PC-9 (cell line): Measurements from ENCODE around the gene SERHL2. TPM values are rescaled to one million over a fixed set of nuclear protein-coding genes. Genes with fewer than 3 reads are reported as not detected.
"Not testable (repeated sequence)": the region's sequence is repeated elsewhere in the genome, so short reads cannot be mapped to it uniquely, and the experiment has no call there.

Source experiments
- Bru-seq: library from RNA; stranded (reverse); fragments of 400-500 nt; gene quantifications from one replicate; lab custom pipeline; 2021; lab: Mats Ljungman, UMichigan
- BruChase-seq, 2 experiments: library from RNA; stranded (reverse); fragments of 400-500 nt; gene quantifications; one replicate each; lab custom pipeline; 2021; lab: Mats Ljungman, UMichigan
- BruUV-seq: library from RNA; stranded (reverse); fragments of 400-500 nt; replicated peaks from 2 replicates; lab custom pipeline; 2021; lab: Mats Ljungman, UMichigan
- CTCF ChIA-PET: fragments of 300-600 bp; sonication (Branson Sonifier 250); formaldehyde crosslinking; loops from one replicate; lab custom pipeline; 2022; ENCODE audit warnings: antibody characterized with exemption; lab: Charles Lee
- POLR2A ChIA-PET: fragments of 300-600 bp; sonication (Branson Sonifier 250); formaldehyde crosslinking; loops from one replicate; lab custom pipeline; 2022; ENCODE audit warnings: antibody characterized with exemption; ENCODE audit not compliant: unreplicated experiment; lab: Charles Lee
- DNase-seq, 2 experiments: peaks; one replicate each; pipeline versions ENCODE4 v3.0.0 to v3.0.0-alpha.2; 2015 to 2022; ENCODE audit warnings: mixed read lengths in 1 of 2
- H2AFZ ChIP-seq: fragments of 200-600 bp; sonication (generic); 2 replicates; pipeline ENCODE4 v1.8.1; 2017; ENCODE audit warnings: antibody characterized with exemption
- H3F3A ChIP-seq: fragments of 200-600 bp; sonication (generic); 2 replicates; pipeline ENCODE4 v1.8.1; 2017; ENCODE audit warnings: antibody characterized with exemption, mild to moderate bottlenecking, low read depth; ENCODE audit not compliant: insufficient read depth
- H3K27ac ChIP-seq: fragments of 200-600 bp; sonication (generic); 2 replicates; pipeline ENCODE4 v1.6.1; 2016; ENCODE audit warnings: mixed run types
- H3K27me3 ChIP-seq: fragments of 200-600 bp; sonication (generic); 2 replicates; pipeline ENCODE4 v1.6.1; 2016; ENCODE audit warnings: low read depth, mixed run types; ENCODE audit not compliant: insufficient read depth
- H3K36me3 ChIP-seq: fragments of 200-600 bp; sonication (generic); 2 replicates; pipeline ENCODE4 v1.6.1; 2016; ENCODE audit warnings: low read depth, mixed run types
- H3K4me1 ChIP-seq: fragments of 200-600 bp; sonication (generic); replicated peaks from 2 replicates; pipeline ENCODE4 v1.6.1; 2016; ENCODE audit warnings: mixed run types; ENCODE audit not compliant: insufficient read depth
- H3K4me2 ChIP-seq: fragments of 200-600 bp; sonication (generic); 2 replicates; pipeline ENCODE4 v1.6.1; 2017; ENCODE audit warnings: mixed run types
- H3K4me3 ChIP-seq: fragments of 200-600 bp; sonication (generic); 2 replicates; pipeline ENCODE4 v1.6.1; 2016; ENCODE audit warnings: mixed run types
- H3K79me2 ChIP-seq: fragments of 200-600 bp; sonication (generic); 2 replicates; pipeline ENCODE4 v1.6.1; 2017; ENCODE audit warnings: low read depth, mixed run types
- H3K9me2 ChIP-seq: fragments of 200-600 bp; sonication (generic); 2 replicates; pipeline ENCODE4 v1.8.1; 2017; ENCODE audit warnings: mild to moderate bottlenecking; ENCODE audit not compliant: insufficient read depth
- H3K9me3 ChIP-seq: fragments of 200-600 bp; sonication (generic); 2 replicates; pipeline ENCODE4 v1.8.1; 2016; ENCODE audit warnings: low read depth; ENCODE audit not compliant: insufficient read depth
- H4K20me1 ChIP-seq: fragments of 200-600 bp; sonication (generic); 2 replicates; pipeline ENCODE4 v1.8.1; 2017; ENCODE audit not compliant: insufficient read depth
- CTCF ChIP-seq: fragments of 200-600 bp; sonication (generic); conservative IDR thresholded peaks from 2 replicates; pipeline ENCODE4 v1.6.1; 2017; ENCODE audit warnings: mixed run types, antibody characterized with exemption, mild to moderate bottlenecking, moderate library complexity
- EZH2 ChIP-seq: fragments of 200-600 bp; sonication (generic); IDR thresholded peaks from 2 replicates; pipeline ENCODE4 v1.8.0; 2017; ENCODE audit warnings: antibody characterized with exemption, low read depth
- intact Hi-C: fragments of 100-400 bp; cut with micrococcal nuclease; formaldehyde crosslinking; loops from one replicate; pipeline ENCODE4 v1.10.0; 2022; ENCODE audit not compliant: unreplicated experiment
- long read RNA-seq: library from polyadenylated mRNA; stranded (forward); transcript quantifications from one replicate; pipeline ENCODE4 v2.0.0, GENCODE V29; 2022
- total RNA-seq: library from RNA; stranded (reverse); gene quantifications from 2 replicates; pipeline ENCODE4 v1.2.3, GENCODE V29; 2021

Gene SERHL2
- total RNA-seq (1.9 and 2.4 TPM in 2 replicates), Bru-seq, nascent RNA (percentile 17 among the genes with signal in this experiment), BruChase-seq, experiment 1, labeled RNA remaining after a 2-hour chase (percentile 20 among the genes with signal in this experiment), BruChase-seq, experiment 2, labeled RNA remaining after a 6-hour chase (percentile 15 among the genes with signal in this experiment)
- long read RNA-seq, partial matches to known transcripts, result 0 of 6 reads
- long read RNA-seq, other reads (novel, unspliced or antisense), result 6 of 6 reads

- no TSS peak for BruUV-seq
- CTCF ChIA-PET, result no interaction called here
- POLR2A ChIA-PET, result no interaction called here
- Histone ChIP-seq H2AFZ (no peak within 1 kb of the TSS), H3K4me3 (peak within 1 kb of the TSS; percentile 44; the same call in 1 of the 2 replicates), H3K79me2 (no peaks in the 10 kb centered on the region), H3K27me3 (no peaks in the 10 kb centered on the region), H3K4me1 (no peaks in the 10 kb centered on the region), H3F3A (peaks cover 5% of the 10 kb centered on the region; the same call in 1 of the 2 replicates), H3K27ac (no peak within 1 kb of the TSS), H3K9me3 (no peaks in the 10 kb centered on the region), H3K9me2 (no peaks in the 10 kb centered on the region), H3K36me3 (no peaks in the 10 kb centered on the region), H4K20me1 (no peaks in the 10 kb centered on the region), H3K4me2 (peak within 1 kb of the TSS; percentile 67)
- TF ChIP-seq EZH2, result no peak
- no peak for TF ChIP-seq CTCF
- intact Hi-C loops, result loop anchor here (2.0 kb wide), 1 partner anchor 21 kb away; no protein-coding TSS in a partner anchor
- peak; percentile 36 to 88 for DNase-seq
Observed at GRCh38 chr22:42553475-42554361, at the start of gene SERHL2. TSS of gene SERHL2 (plus strand) at chr22:42553956. CDS start at chr22:42554021, 65 bp downstream.

- DNase-seq, H3K4me2 ChIP-seq, H4K20me1 ChIP-seq, H3K9me3 ChIP-seq, H3K27ac ChIP-seq, H2AFZ ChIP-seq, H3K79me2 ChIP-seq, H3K36me3 ChIP-seq, CTCF ChIA-PET, H3K27me3 ChIP-seq, H3K4me3 ChIP-seq, H3K9me2 ChIP-seq, intact Hi-C loops, BruUV-seq, H3K4me1 ChIP-seq, POLR2A ChIA-PET: not testable (repeated sequence)
- H3F3A ChIP-seq, result peaks cover 19% of the 10 kb centered on the region; the same call in 1 of the 2 replicates
Observed at GRCh38 chr22:42508327-42508974, 45.3 kb upstream of the SERHL2 start.

GRCh38 chr22:42508975-42509364 is 44.8 kb upstream of the SERHL2 start:
- H3K9me2 ChIP-seq, H3K27ac ChIP-seq, H3K27me3 ChIP-seq, H3K79me2 ChIP-seq, H3K36me3 ChIP-seq, POLR2A ChIA-PET, H3K9me3 ChIP-seq, H3K4me3 ChIP-seq, H2AFZ ChIP-seq, H3K4me2 ChIP-seq, DNase-seq, intact Hi-C loops, CTCF ChIA-PET, H3K4me1 ChIP-seq, H4K20me1 ChIP-seq: not testable (repeated sequence)
- BruUV-seq, result TSS peak; percentile 7
- H3F3A ChIP-seq, result peaks cover 19% of the 10 kb centered on the region; the same call in 1 of the 2 replicates
